HK-2 (cell line): ENCODE measurements around the gene DDX28.

Experiments used
- DNase-seq: peaks from one replicate; pipeline ENCODE4 v3.0.0-alpha.2; 2018; ENCODE audit not compliant: unreplicated experiment

Gene DDX28

GRCh38 chr16:68022728-68023537, at the start of gene DDX28, which contains the start of gene DUS2:
TSS of gene DDX28 (minus strand) at chr16:68023232. CDS start at chr16:68023202, 30 bp downstream.
TSS of gene DUS2 (plus strand) at chr16:68023284. CDS start at chr16:68038024, 14,740 bp downstream.
- peak; percentile 92 for DNase-seq

- peak; percentile 32 for DNase-seq
Observed at GRCh38 chr16:68072038-68072695, 49.1 kb upstream of the DDX28 start.

- no peak for DNase-seq
Observed at GRCh38 chr16:68071518-68071901, 48.5 kb upstream of the DDX28 start.

- DNase-seq: no peak
Observed at GRCh38 chr16:68070806-68071517, 47.9 kb upstream of the DDX28 start.

GRCh38 chr16:68070249-68070730, 47.3 kb upstream of the DDX28 start:
- no peak for DNase-seq

GRCh38 chr16:68069511-68070248, 46.6 kb upstream of the DDX28 start:
- no peak for DNase-seq

- no peak for DNase-seq
Observed at GRCh38 chr16:68068926-68069325, 45.9 kb upstream of the DDX28 start.

- DNase-seq: no peak
Observed at GRCh38 chr16:68066763-68067162, 43.7 kb upstream of the DDX28 start.

GRCh38 chr16:68065716-68066305, 42.8 kb upstream of the DDX28 start:
- no peak for DNase-seq

- DNase-seq: peak; percentile 61
Observed at GRCh38 chr16:68064791-68065365, 41.8 kb upstream of the DDX28 start.

GRCh38 chr16:68062910-68063393, 39.9 kb upstream of the DDX28 start:
- DNase-seq: no peak

GRCh38 chr16:68061396-68061795, 38.4 kb upstream of the DDX28 start:
- DNase-seq: no peak

GRCh38 chr16:68059804-68060203, 36.8 kb upstream of the DDX28 start:
- no peak for DNase-seq

- DNase-seq: no peak
Observed at GRCh38 chr16:68055395-68055794, 32.4 kb upstream of the DDX28 start.

GRCh38 chr16:68049449-68049848, 26.4 kb upstream of the DDX28 start:
- DNase-seq: no peak

GRCh38 chr16:68047987-68048386, 25.0 kb upstream of the DDX28 start:
- DNase-seq: no peak

- no peak for DNase-seq
Observed at GRCh38 chr16:68046106-68046505, 23.1 kb upstream of the DDX28 start.

GRCh38 chr16:68041783-68042182, 18.8 kb upstream of the DDX28 start:
- no peak for DNase-seq

- peak; percentile 90 for DNase-seq
Observed at GRCh38 chr16:68040506-68041288, 17.7 kb upstream of the DDX28 start.
